ENCODE data around the gene PPID. TPM values are rescaled to one million over a fixed set of nuclear protein-coding genes. Genes with fewer than 3 reads are reported as not detected.

PPID gene
- total RNA-seq: 27.9 TPM

DNA sequence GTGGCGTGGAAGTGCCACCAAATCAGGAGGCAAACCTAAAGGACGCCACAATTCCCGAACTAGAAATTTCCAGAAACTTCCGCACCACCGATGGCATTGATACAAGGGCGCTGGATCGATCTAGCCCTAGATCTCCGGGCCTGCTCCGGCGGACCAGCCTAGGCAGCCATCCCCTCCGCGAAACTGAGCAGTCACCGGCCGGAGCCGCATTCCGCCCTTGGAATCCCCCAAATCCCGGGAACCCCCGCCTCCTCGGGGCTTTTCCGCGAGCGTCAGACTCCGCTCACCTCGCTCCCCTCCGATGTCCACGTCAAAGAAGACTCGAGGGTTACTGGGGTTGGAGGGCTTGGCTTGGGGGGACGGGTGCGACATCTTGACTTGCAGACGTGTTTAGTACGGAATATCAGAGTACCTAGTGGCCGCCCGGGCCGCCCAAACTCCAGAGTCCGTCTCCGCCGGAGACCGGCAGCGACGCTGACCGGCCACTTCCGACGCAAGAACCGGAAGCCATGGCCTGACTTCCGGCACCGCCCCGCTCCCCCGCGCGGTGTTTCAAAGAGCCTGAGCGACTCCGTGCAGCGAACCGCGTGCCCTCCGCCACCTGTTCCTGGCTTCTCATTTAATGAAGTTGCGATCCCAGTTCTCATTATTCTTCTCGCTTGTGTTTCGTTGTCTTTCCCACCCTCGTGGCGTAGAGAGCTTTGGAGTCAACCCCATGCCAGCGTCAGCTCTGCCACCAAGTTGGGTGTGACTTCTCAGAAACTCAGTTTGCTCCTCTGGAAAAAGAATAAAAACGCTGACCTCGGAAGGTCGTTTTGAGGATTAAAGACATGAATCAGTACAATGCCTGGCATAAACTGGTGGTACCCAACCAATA is at the start of gene PPID:
TSS of gene PPID (minus strand) at position 480 of the 877 bp plus-strand sequence. CDS start at position 372, 108 bp downstream.

DNA sequence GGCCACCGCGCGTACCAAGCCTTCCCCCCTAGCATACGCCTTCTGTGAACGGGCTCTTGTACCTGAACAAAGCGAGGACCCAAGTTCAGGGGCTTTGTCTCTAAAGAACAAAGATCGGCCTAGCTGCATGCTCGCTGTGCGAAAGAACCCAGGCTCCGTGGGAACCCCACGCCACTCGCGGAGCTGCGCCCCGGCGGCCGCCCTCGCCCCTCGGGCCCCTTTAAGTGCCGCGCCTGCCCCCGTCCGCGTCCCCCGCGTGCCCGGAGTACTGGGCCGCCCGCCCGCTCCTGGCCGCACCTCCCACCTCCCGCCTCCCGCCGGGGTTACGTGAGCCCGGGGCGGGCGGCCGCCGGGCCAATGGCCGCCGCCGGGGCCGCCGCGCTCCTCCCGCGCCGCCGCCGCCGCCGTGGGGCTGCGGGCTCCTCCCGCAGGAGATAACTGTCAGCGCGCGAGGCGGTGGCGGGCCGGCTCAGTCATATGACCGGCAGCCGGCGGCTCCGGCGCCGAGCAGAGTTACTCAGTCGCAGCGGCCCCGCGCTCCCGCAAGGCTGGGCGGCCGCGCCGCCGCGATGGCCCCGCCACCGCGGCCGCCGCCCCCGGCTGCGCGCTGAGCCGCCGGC is 45.5 kb upstream of the PPID start, which contains the start of gene FNIP2:
TSS of gene FNIP2 (plus strand) at position 472 of the 620 bp plus-strand sequence. CDS start 187 bp downstream, outside the sequence.

DNA sequence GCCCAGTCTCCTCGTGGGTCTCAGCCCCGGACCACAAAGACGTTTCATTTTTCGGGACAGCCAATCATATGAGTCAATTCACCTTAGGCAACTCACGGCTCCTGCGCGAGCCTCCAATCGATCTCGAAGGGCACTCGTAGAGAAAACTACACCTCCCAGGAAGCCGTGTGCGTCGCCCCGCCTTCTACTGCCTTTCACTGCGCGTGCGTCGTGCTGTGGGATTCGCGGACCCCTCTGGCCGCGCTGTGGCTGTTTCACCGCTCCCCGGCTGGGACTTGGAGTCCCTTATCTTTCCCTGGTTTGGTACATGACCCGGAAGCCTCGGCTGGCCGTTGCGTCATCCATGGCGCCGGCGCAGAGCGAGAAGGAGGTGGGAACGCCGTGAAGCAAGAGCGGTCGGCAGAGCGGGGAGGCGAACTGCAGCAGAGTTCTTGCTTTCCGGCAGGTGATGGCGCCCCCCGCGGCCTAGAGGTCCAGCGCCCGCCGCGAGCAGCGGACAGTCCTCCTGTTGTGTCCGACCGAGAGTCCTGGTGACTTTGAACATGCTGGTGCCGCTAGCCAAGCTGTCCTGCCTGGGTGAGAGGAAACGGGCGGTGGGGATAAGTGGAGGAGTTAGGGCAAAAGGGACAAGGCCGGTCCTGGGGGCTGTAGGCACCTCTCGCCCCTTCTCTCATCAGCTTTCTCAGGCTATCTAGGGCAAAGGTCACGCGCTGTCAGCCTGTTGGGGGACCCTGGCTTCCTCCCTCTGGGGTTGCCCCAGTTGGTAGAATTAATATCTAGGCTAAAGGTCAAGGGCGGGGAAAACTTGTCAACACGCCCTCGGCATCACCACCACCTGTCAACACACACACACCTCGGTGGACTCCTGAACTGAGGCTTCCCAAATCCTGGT is 51.0 kb downstream of the PPID start, which contains the start of gene ETFDH:
TSS of gene ETFDH (plus strand) at position 382 of the 892 bp plus-strand sequence. CDS start at position 543, 161 bp downstream.

DNA sequence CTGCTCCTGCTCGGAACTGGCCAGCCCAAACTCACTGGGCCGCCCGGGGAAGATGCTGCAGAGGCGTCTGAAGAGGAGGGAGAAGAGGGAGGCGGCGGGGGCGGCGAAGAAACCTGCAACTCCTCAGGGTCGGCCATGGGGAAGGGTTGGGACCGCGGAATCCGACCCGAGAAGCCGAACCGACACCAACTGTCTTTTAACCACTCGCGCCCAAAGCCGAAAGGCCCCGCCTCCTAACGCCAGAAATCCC is 51.6 kb downstream of the PPID start, which contains the start of gene C4orf46:
TSS of gene C4orf46 (minus strand) at position 223 of the 250 bp plus-strand sequence. CDS start at position 137, 86 bp downstream.

Small RNA genes within 50 kb of the gene (small RNA-seq; reads per million reads assigned to genes)
- not detected for gene RF00012 (ENCODE audit: low replicate concordance)

Other genes with a start within 250 kb of the PPID start
- gene RXFP1, start 201.5 kb downstream of the PPID start, total RNA-seq: 1.6 TPM
- gene C4orf46, start 51.5 kb downstream of the PPID start, total RNA-seq: 18.5 TPM
- gene ETFDH, start 51.1 kb downstream of the PPID start, total RNA-seq: 39.8 TPM
- gene FNIP2, start 45.6 kb upstream of the PPID start, total RNA-seq: 86.1 TPM

Data from parietal lobe (tissue), 2 donors.